WERI-Rb-1 (cell line): Measurements from ENCODE around the gene RAB18.
A peak's percentile ranks its signal among the peaks of the same experiment; 100 is the strongest.

Experiments used
- DNase-seq: peaks from one replicate; pipeline ENCODE4 v3.0.0-alpha.2; 2020
- H3K27ac ChIP-seq: fragments of 250-450 bp; sonication (Bioruptor Pico); 2 replicates; pipeline ENCODE4 v1.5.1; 2020; ENCODE audit warnings: mild to moderate bottlenecking, moderate library complexity
- H3K27me3 ChIP-seq: fragments of 250-450 bp; sonication (Bioruptor Pico); 2 replicates; pipeline ENCODE4 v1.5.1; 2021; ENCODE audit warnings: mild to moderate bottlenecking, low read depth, moderate library complexity; ENCODE audit not compliant: insufficient read depth, severe bottlenecking
- H3K36me3 ChIP-seq: fragments of 250-450 bp; sonication (Bioruptor Pico); 2 replicates; pipeline ENCODE4 v1.5.1; 2020; ENCODE audit warnings: mild to moderate bottlenecking, moderate library complexity
- H3K4me3 ChIP-seq: 2 replicates; pipeline ENCODE4 v1.5.1; 2011; ENCODE audit warnings: low read depth, mild to moderate bottlenecking, control low read depth, low read length
- H3K9me3 ChIP-seq: fragments of 250-450 bp; sonication (Bioruptor Pico); 2 replicates; pipeline ENCODE4 v1.5.1; 2021; ENCODE audit warnings: mild to moderate bottlenecking, moderate library complexity; ENCODE audit not compliant: severe bottlenecking
- CTCF ChIP-seq: IDR thresholded peaks from 2 replicates; pipeline ENCODE4 v1.5.1; 2011; ENCODE audit warnings: low read depth, mild to moderate bottlenecking, control low read depth, inconsistent platforms, low read length

The RAB18 gene

GRCh38 chr10:27558612-27559020 lies 54.5 kb downstream of the RAB18 start:
- Histone ChIP-seq H3K27ac (no peak overlapping the region), H3K27me3 (no peaks in the 10 kb centered on the region), H3K9me3 (no peaks in the 10 kb centered on the region), H3K36me3 (no peaks in the 10 kb centered on the region), H3K4me3 (no peak overlapping the region)
- peak; percentile 34 for DNase-seq
- TF ChIP-seq CTCF, result peak; percentile 52

- Histone ChIP-seq H3K9me3 (no peaks in the 10 kb centered on the region), H3K4me3 (no peak overlapping the region), H3K27me3 (no peaks in the 10 kb centered on the region), H3K27ac (no peak overlapping the region), H3K36me3 (no peaks in the 10 kb centered on the region)
- no peak for DNase-seq
- no peak for TF ChIP-seq CTCF
Observed at GRCh38 chr10:27561334-27561733, 57.2 kb downstream of the RAB18 start.

GRCh38 chr10:27564398-27564797 lies 60.3 kb downstream of the RAB18 start:
- no peak for TF ChIP-seq CTCF
- no peak for DNase-seq
- Histone ChIP-seq H3K27me3 (no peaks in the 10 kb centered on the region), H3K4me3 (no peak overlapping the region), H3K9me3 (no peaks in the 10 kb centered on the region), H3K36me3 (no peaks in the 10 kb centered on the region), H3K27ac (no peak overlapping the region)

GRCh38 chr10:27564880-27565279 lies 60.8 kb downstream of the RAB18 start:
- Histone ChIP-seq H3K36me3 (no peaks in the 10 kb centered on the region), H3K4me3 (no peak overlapping the region), H3K27me3 (no peaks in the 10 kb centered on the region), H3K27ac (no peak overlapping the region), H3K9me3 (no peaks in the 10 kb centered on the region)
- TF ChIP-seq CTCF, result no peak
- no peak for DNase-seq

- Histone ChIP-seq H3K4me3 (no peak overlapping the region), H3K9me3 (no peaks in the 10 kb centered on the region), H3K27me3 (no peaks in the 10 kb centered on the region), H3K27ac (no peak overlapping the region), H3K36me3 (no peaks in the 10 kb centered on the region)
- no peak for TF ChIP-seq CTCF
- DNase-seq, result no peak
Observed at GRCh38 chr10:27568196-27569175, 64.4 kb downstream of the RAB18 start.
